GM23338 (cell line): ENCODE results near the gene ACY1. TPM values are rescaled to one million over a fixed set of nuclear protein-coding genes. Genes with fewer than 3 reads are reported as not detected.

ENCODE experiments used
- ATAC-seq: fragments of 200-7000 bp; cut with Tn5 transposase; 3 replicates; pipeline ENCODE4 v1.9.1; 2020
- DNase-seq: peaks from one replicate; pipeline ENCODE4 v3.0.0-alpha.2; 2015; ENCODE audit warnings: low spot score
- H2AFZ ChIP-seq: fragments of 200-600 bp; sonication (generic); 2 replicates; pipeline ENCODE4 v1.8.0; 2016; ENCODE audit warnings: antibody characterized with exemption, mild to moderate bottlenecking, moderate library complexity
- H3F3A ChIP-seq: fragments of 200-600 bp; sonication (generic); replicated peaks from 2 replicates; pipeline ENCODE4 v1.8.0; 2017; ENCODE audit warnings: antibody characterized with exemption, mixed run types, low read depth
- H3K27ac ChIP-seq: fragments of 200-600 bp; sonication (generic); 2 replicates; pipeline ENCODE4 v1.6.1; 2016; ENCODE audit warnings: low read depth
- H3K27me3 ChIP-seq: fragments of 200-600 bp; sonication (generic); 2 replicates; pipeline ENCODE4 v1.8.0; 2016; ENCODE audit warnings: mild to moderate bottlenecking, mixed run types, moderate library complexity; ENCODE audit not compliant: insufficient read depth
- H3K36me3 ChIP-seq: fragments of 200-600 bp; sonication (generic); 2 replicates; pipeline ENCODE4 v1.8.0; 2016; ENCODE audit warnings: mild to moderate bottlenecking; ENCODE audit not compliant: insufficient read depth
- H3K4me1 ChIP-seq: fragments of 200-600 bp; sonication (generic); 2 replicates; pipeline ENCODE4 v1.8.0; 2016; ENCODE audit warnings: mild to moderate bottlenecking, moderate library complexity; ENCODE audit not compliant: insufficient read depth
- H3K4me2 ChIP-seq: fragments of 200-600 bp; sonication (generic); 2 replicates; pipeline ENCODE4 v1.7.1; 2017; ENCODE audit warnings: mixed run types
- H3K4me3 ChIP-seq: fragments of 200-600 bp; sonication (generic); 2 replicates; pipeline ENCODE4 v1.6.1; 2016; ENCODE audit warnings: mixed run types
- H3K79me2 ChIP-seq: fragments of 200-600 bp; sonication (generic); replicated peaks from 2 replicates; pipeline ENCODE4 v1.8.0; 2017; ENCODE audit warnings: mild to moderate bottlenecking; ENCODE audit not compliant: insufficient read depth
- H3K9me2 ChIP-seq: fragments of 200-600 bp; sonication (generic); 2 replicates; pipeline ENCODE4 v1.8.0; 2017; ENCODE audit not compliant: insufficient read depth
- H4K20me1 ChIP-seq: fragments of 200-600 bp; sonication (generic); replicated peaks from 2 replicates; pipeline ENCODE4 v1.8.0; 2017; ENCODE audit warnings: mild to moderate bottlenecking; ENCODE audit not compliant: insufficient read depth
- H3K27ac Mint-ChIP-seq: 2 replicates; pipeline ENCODE4 v1.8.0; 2020; ENCODE audit warnings: inconsistent platforms, mild to moderate bottlenecking, moderate library complexity, mixed read lengths
- H3K27me3 Mint-ChIP-seq: 3 replicates; pipeline ENCODE4 v1.8.0; 2022; ENCODE audit warnings: low read depth, mild to moderate bottlenecking, moderate library complexity, mixed read lengths, inconsistent platforms; ENCODE audit not compliant: insufficient read depth, poor library complexity
- H3K36me3 Mint-ChIP-seq: 3 replicates; pipeline ENCODE4 v1.8.0; 2021; ENCODE audit warnings: low read depth, mild to moderate bottlenecking, inconsistent platforms, moderate library complexity, mixed read lengths
- H3K4me1 Mint-ChIP-seq: 3 replicates; pipeline ENCODE4 v1.8.0; 2020; ENCODE audit warnings: mild to moderate bottlenecking, inconsistent platforms, mixed read lengths
- H3K4me3 Mint-ChIP-seq: 3 replicates; pipeline ENCODE4 v1.8.0; 2021; ENCODE audit warnings: moderate library complexity, mild to moderate bottlenecking, inconsistent platforms, mixed read lengths
- H3K9me3 Mint-ChIP-seq: 3 replicates; pipeline ENCODE4 v1.8.0; 2020; ENCODE audit warnings: moderate library complexity, mild to moderate bottlenecking, inconsistent platforms, mixed read lengths
- CREB1 ChIP-seq: fragments of 250-450 bp; sonication (Bioruptor Pico); IDR thresholded peaks from 2 replicates; pipeline ENCODE4 v1.5.0; 2020; ENCODE audit warnings: low read depth, mild to moderate bottlenecking, moderate library complexity
- ETS1 ChIP-seq: IDR thresholded peaks from 2 replicates; pipeline ENCODE4 v1.6.1; 2016; ENCODE audit warnings: antibody characterized with exemption
- EZH2 ChIP-seq: fragments of 200-600 bp; sonication (generic); IDR thresholded peaks from one replicate; pipeline ENCODE4 v1.8.0; 2017; ENCODE audit warnings: antibody characterized with exemption, mild to moderate bottlenecking, low read depth; ENCODE audit not compliant: unreplicated experiment
- EZH2phosphoT487 ChIP-seq: fragments of 200-600 bp; sonication (generic); IDR thresholded peaks from one replicate; pipeline ENCODE4 v1.8.1; 2018; ENCODE audit warnings: antibody characterized with exemption; ENCODE audit not compliant: unreplicated experiment
- JUNB ChIP-seq: IDR thresholded peaks from one replicate; pipeline ENCODE4 v1.6.1; 2016; ENCODE audit warnings: antibody characterized with exemption; ENCODE audit not compliant: unreplicated experiment
- NANOG ChIP-seq: IDR thresholded peaks from 2 replicates; pipeline ENCODE4 v1.6.1; 2016; ENCODE audit warnings: antibody characterized with exemption, borderline replicate concordance
- REST ChIP-seq: IDR thresholded peaks from one replicate; pipeline ENCODE4 v1.6.1; 2018; ENCODE audit warnings: antibody characterized with exemption; ENCODE audit not compliant: unreplicated experiment
- STAT1 ChIP-seq: IDR thresholded peaks from one replicate; pipeline ENCODE4 v1.6.1; 2016; ENCODE audit warnings: antibody characterized with exemption; ENCODE audit not compliant: unreplicated experiment
- polyA plus RNA-seq: library from polyadenylated mRNA; unstranded; fragments of >200 nt; fragmentation: Nextera tagmentation; extraction: Ambion mirVana; gene quantifications from 2 replicates; pipeline ENCODE4 v1.2.1, GENCODE V29; 2016
- total RNA-seq: library from RNA; depleted of rRNA; stranded (reverse); fragments of >200 nt; shearing (Covaris generic); gene quantifications from 2 replicates; pipeline ENCODE4 v1.2.3, GENCODE V29; 2014
- TF ChIP-seq, protein P1 (sequence below), 2 experiments: fragments of 200-600 bp in 1 of 2; sonication (generic) in 1 of 2; conservative IDR thresholded peaks; 2 replicates each; pipeline versions ENCODE4 v1.5.1 to v1.6.1; 2016 to 2017; ENCODE audit warnings: antibody characterized with exemption in 2 of 2, low read depth in 2 of 2, mild to moderate bottlenecking in 2 of 2, moderate library complexity in 1 of 2

Gene ACY1
- total and polyA plus RNA-seq, 2 experiments from 2014 or later, result 38.4 to 62.8 TPM

GRCh38 chr3:52029535-52029934 lies 46.2 kb downstream of the ACY1 start:
- Histone ChIP-seq H3K27me3 (no peaks in the 10 kb centered on the region), H3K9me2 (no peaks in the 10 kb centered on the region), H2AFZ (no peak overlapping the region), H3K36me3 (no peaks in the 10 kb centered on the region), H3K4me1 (no peaks in the 10 kb centered on the region), H3K79me2 (no peaks in the 10 kb centered on the region), H3K4me3 (no peak overlapping the region), H3F3A (no peaks in the 10 kb centered on the region), H3K27ac (no peak overlapping the region), H4K20me1 (no peaks in the 10 kb centered on the region), H3K4me2 (no peak overlapping the region)
- peaks cover 11% of the 10 kb centered on the region for H3K27me3 Mint-ChIP-seq
- H3K4me1 Mint-ChIP-seq, result peaks cover 4% of the 10 kb centered on the region
- no peak for DNase-seq
- no peak for TF ChIP-seq STAT1
- no peak for TF ChIP-seq ETS1
- TF ChIP-seq CREB1, result no peak
- no peaks in the 10 kb centered on the region for H3K9me3 Mint-ChIP-seq
- no peak overlapping the region for H3K4me3 Mint-ChIP-seq
- ATAC-seq, result no peak
- H3K36me3 Mint-ChIP-seq, result no peaks in the 10 kb centered on the region
- no peak overlapping the region for H3K27ac Mint-ChIP-seq

GRCh38 chr3:52030714-52031310 lies 47.5 kb downstream of the ACY1 start:
- Mint-ChIP-seq H3K27me3 (peaks cover 11% of the 10 kb centered on the region), H3K4me1 (peaks cover 4% of the 10 kb centered on the region), H3K27ac (no peak overlapping the region), H3K36me3 (no peaks in the 10 kb centered on the region), H3K9me3 (no peaks in the 10 kb centered on the region), H3K4me3 (no peak overlapping the region)
- Histone ChIP-seq H3K79me2 (no peaks in the 10 kb centered on the region), H3K36me3 (no peaks in the 10 kb centered on the region), H3K9me2 (no peaks in the 10 kb centered on the region), H3K27ac (no peak overlapping the region), H2AFZ (no peak overlapping the region), H3F3A (no peaks in the 10 kb centered on the region), H3K4me3 (no peak overlapping the region), H3K27me3 (no peaks in the 10 kb centered on the region), H3K4me1 (no peaks in the 10 kb centered on the region), H4K20me1 (no peaks in the 10 kb centered on the region), H3K4me2 (no peak overlapping the region)
- no peak for DNase-seq
- ATAC-seq, result no peak
- TF ChIP-seq REST (no peak), EZH2phosphoT487 (no peak), CREB1 (no peak), EZH2 (no peak), ETS1 (no peak), JUNB (no peak), NANOG (no peak)
- TF ChIP-seq, protein P1, sequence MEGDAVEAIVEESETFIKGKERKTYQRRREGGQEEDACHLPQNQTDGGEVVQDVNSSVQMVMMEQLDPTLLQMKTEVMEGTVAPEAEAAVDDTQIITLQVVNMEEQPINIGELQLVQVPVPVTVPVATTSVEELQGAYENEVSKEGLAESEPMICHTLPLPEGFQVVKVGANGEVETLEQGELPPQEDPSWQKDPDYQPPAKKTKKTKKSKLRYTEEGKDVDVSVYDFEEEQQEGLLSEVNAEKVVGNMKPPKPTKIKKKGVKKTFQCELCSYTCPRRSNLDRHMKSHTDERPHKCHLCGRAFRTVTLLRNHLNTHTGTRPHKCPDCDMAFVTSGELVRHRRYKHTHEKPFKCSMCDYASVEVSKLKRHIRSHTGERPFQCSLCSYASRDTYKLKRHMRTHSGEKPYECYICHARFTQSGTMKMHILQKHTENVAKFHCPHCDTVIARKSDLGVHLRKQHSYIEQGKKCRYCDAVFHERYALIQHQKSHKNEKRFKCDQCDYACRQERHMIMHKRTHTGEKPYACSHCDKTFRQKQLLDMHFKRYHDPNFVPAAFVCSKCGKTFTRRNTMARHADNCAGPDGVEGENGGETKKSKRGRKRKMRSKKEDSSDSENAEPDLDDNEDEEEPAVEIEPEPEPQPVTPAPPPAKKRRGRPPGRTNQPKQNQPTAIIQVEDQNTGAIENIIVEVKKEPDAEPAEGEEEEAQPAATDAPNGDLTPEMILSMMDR (conservative IDR thresholded peaks at IDR 0.05; ENCODE audit: low read depth in 2 of 2), result no peak
